Naive thymus-derived CD4-positive, alpha-beta T cell (primary cell): ENCODE measurements around the gene TRMT13. TPM values are rescaled to one million over a fixed set of nuclear protein-coding genes. Genes with fewer than 3 reads are reported as not detected.

Source experiments
- ATAC-seq: fragments of 150-1000 bp; cut with Tn5 transposase; 2 replicates; pipeline ENCODE4 v1.10.0; 2021; ENCODE audit warnings: mild to moderate bottlenecking, moderate library complexity
- CTCF ChIA-PET: fragments of 350-600 bp; sonication (Branson Sonifier 250); formaldehyde crosslinking; loops from one replicate; lab custom pipeline; 2021; ENCODE audit warnings: antibody characterized with exemption; lab: Charles Lee
- POLR2A ChIA-PET: fragments of 350-600 bp; sonication (Branson Sonifier 250); formaldehyde crosslinking; loops from one replicate; lab custom pipeline; 2021; ENCODE audit warnings: antibody characterized with exemption, inconsistent platforms; lab: Charles Lee
- DNase-seq, 9 donors: peaks; one replicate each; pipeline versions ENCODE4 v3.0.0 to v3.0.0-alpha.2; 2020 to 2022; ENCODE audit warnings: mixed read lengths in 1 of 9
- H3K27ac ChIP-seq: one replicate; pipeline ENCODE4 v1.7.0; 2013; ENCODE audit warnings: mild to moderate bottlenecking, low read depth, low read length, moderate library complexity
- H3K27me3 ChIP-seq, 2 donors: one replicate each; pipeline ENCODE4 v1.7.0; 2013; ENCODE audit warnings: low read length in 2 of 2, mild to moderate bottlenecking in 2 of 2, moderate library complexity in 2 of 2; ENCODE audit not compliant: control insufficient read depth in 2 of 2, insufficient read depth in 2 of 2
- H3K36me3 ChIP-seq, 3 experiments: 1 replicate in 2 of 3; 2 replicates in 1 of 3; pipeline ENCODE4 v1.7.0; 2013; ENCODE audit warnings: low read length in 3 of 3, mild to moderate bottlenecking in 3 of 3, moderate library complexity in 1 of 3; ENCODE audit not compliant: insufficient read depth in 3 of 3, control insufficient read depth in 2 of 3
- H3K4me1 ChIP-seq, 2 donors: one replicate each; pipeline ENCODE4 v1.7.0; 2013; ENCODE audit warnings: low read length in 2 of 2, mild to moderate bottlenecking in 2 of 2, moderate library complexity in 1 of 2; ENCODE audit not compliant: control insufficient read depth in 2 of 2, insufficient read depth in 2 of 2
- H3K4me3 ChIP-seq: 2 replicates; pipeline ENCODE4 v1.7.0; 2013; ENCODE audit warnings: mild to moderate bottlenecking, low read length
- H3K9me3 ChIP-seq, 3 experiments: 1 replicate in 2 of 3; 2 replicates in 1 of 3; pipeline ENCODE4 v1.7.0; 2013; ENCODE audit warnings: low read length in 3 of 3; ENCODE audit not compliant: control insufficient read depth in 2 of 3
- H3K27ac Mint-ChIP-seq, 9 donors: one replicate each; pipeline ENCODE4 v1.8.0; 2020 to 2022; ENCODE audit warnings: mixed read lengths in 9 of 9, mild to moderate bottlenecking in 8 of 9, moderate library complexity in 5 of 9, inconsistent platforms in 2 of 9
- H3K27me3 Mint-ChIP-seq, 5 donors: one replicate each; pipeline ENCODE4 v1.8.0; 2021 to 2022; ENCODE audit warnings: mixed read lengths in 5 of 5, mild to moderate bottlenecking in 1 of 5
- H3K36me3 Mint-ChIP-seq, 5 donors: one replicate each; pipeline ENCODE4 v1.8.0; 2020 to 2022; ENCODE audit warnings: mixed read lengths in 5 of 5, mild to moderate bottlenecking in 3 of 5, inconsistent platforms in 1 of 5
- H3K4me1 Mint-ChIP-seq, 7 donors: one replicate each; pipeline ENCODE4 v1.8.0; 2020 to 2022; ENCODE audit warnings: mixed read lengths in 7 of 7, mild to moderate bottlenecking in 3 of 7, inconsistent platforms in 1 of 7
- H3K4me3 Mint-ChIP-seq, 10 donors: one replicate each; pipeline ENCODE4 v1.8.0; 2020 to 2022; ENCODE audit warnings: mild to moderate bottlenecking in 10 of 10, mixed read lengths in 10 of 10, moderate library complexity in 6 of 10, inconsistent platforms in 2 of 10
- H3K9me3 Mint-ChIP-seq, 11 donors: one replicate each; pipeline ENCODE4 v1.8.0; 2020 to 2022; ENCODE audit warnings: mixed read lengths in 11 of 11, mild to moderate bottlenecking in 4 of 11, inconsistent platforms in 1 of 11, moderate library complexity in 1 of 11
- intact Hi-C, 2 donors: fragments of 100-400 bp; cut with micrococcal nuclease; formaldehyde crosslinking; loops; one replicate each; pipeline ENCODE4 v1.15.1; 2023
- polyA plus RNA-seq, 2 donors: library from polyadenylated mRNA; unstranded; fragments of 300-500 nt; fragmentation: Illumina TruSeq; gene quantifications; one replicate each; pipeline ENCODE4 v1.2.3, GENCODE V29; 2021
- total RNA-seq, 6 experiments: library from RNA in 5 of 6; stranded (reverse) in 5 of 6; gene quantifications; 1 replicate in 5 of 6; 2 replicates in 1 of 6; pipeline ENCODE4 v1.2.3 and lab custom pipeline; 2021 to 2026

The TRMT13 gene
- total and polyA plus RNA-seq, 7 experiments from 2014 or later, result 8.7 to 60.3 (median 18.0) TPM

DNA sequence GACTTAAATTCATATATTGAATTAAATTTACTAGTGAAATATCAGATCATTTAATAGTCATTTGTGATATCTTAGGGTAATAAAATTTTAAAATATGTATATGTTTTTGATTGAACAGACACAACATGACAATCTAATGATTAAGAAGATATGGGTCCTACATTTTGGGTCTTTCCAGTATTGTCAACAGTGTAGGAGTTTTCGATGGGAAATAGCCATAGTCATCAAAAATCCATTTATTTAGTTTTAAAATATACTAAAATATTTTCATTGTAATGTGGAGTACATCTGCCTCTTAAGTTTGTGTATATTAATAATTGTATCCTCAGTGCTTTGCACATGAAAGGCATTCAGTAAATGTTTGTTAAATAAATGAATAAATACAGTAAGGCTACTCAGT lies 14.0 kb downstream of the TRMT13 start:
- Histone ChIP-seq H3K27me3 (no peaks in the 10 kb centered on the region), H3K27ac (no peak overlapping the region), H3K4me3 (no peak overlapping the region), H3K36me3 (peaks cover 7 to 51% (median 24%) of the 10 kb centered on the region in 3 experiments), H3K4me1 (no peaks in the 10 kb centered on the region), H3K9me3 (no peaks in the 10 kb centered on the region)
- H3K27ac Mint-ChIP-seq, result peak overlapping the region in 2 of 9 donors; percentile 12 to 53
- intact Hi-C loops, result no loop called here
- CTCF ChIA-PET, result no interaction called here
- peaks cover 13 to 44% (median 36%) of the 10 kb centered on the region in 5 donors for H3K36me3 Mint-ChIP-seq
- no peak overlapping the region for H3K4me3 Mint-ChIP-seq
- ATAC-seq (no peak), DNase-seq (no peak)
- no peaks in the 10 kb centered on the region for H3K27me3 Mint-ChIP-seq
- POLR2A ChIA-PET, result no interaction called here
- H3K4me1 Mint-ChIP-seq, result peaks cover 0 to 12% (median 4%) of the 10 kb centered on the region in 7 donors
- peaks cover 0 to 3% (median 0%) of the 10 kb centered on the region in 11 donors for H3K9me3 Mint-ChIP-seq

DNA sequence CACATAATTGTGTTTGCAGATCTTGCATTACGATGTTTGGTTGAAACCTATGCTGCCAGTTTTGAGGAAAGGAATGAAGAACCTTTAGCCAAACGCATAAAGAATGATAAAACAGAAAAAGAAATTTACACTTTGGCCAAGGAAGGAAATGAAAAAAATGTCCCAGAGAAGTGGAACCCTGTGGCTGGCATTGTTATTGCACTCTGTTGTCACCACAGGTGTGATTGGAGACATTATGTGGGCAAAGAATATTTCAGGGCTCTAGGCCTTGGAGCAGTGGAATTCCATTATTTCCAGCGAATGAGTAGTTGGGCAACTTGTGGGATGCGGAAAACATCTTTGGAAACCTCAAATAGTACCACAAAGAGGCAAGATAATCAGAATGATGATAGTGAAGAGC lies 14.9 kb downstream of the TRMT13 start:
- H3K4me3 ChIP-seq, result no peak overlapping the region
- ATAC-seq, result no peak
- H3K27ac ChIP-seq, result no peak overlapping the region
- intact Hi-C loops, result no loop called here
- H3K36me3 Mint-ChIP-seq, result peaks cover 8 to 38% (median 29%) of the 10 kb centered on the region in 5 donors
- no peaks in the 10 kb centered on the region for H3K27me3 ChIP-seq
- peaks cover 4 to 10% (median 7%) of the 10 kb centered on the region in 7 donors for H3K4me1 Mint-ChIP-seq
- peak overlapping the region in 4 of 9 donors; percentile 32 to 58 (median 48) for H3K27ac Mint-ChIP-seq
- H3K36me3 ChIP-seq, result peaks cover 0 to 43% (median 17%) of the 10 kb centered on the region in 3 experiments
- peaks cover 0 to 3% (median 0%) of the 10 kb centered on the region in 11 donors for H3K9me3 Mint-ChIP-seq
- no peaks in the 10 kb centered on the region for H3K4me1 ChIP-seq
- no peak for DNase-seq
- H3K27me3 Mint-ChIP-seq, result no peaks in the 10 kb centered on the region
- no peaks in the 10 kb centered on the region for H3K9me3 ChIP-seq
- CTCF ChIA-PET, result no interaction called here
- no peak overlapping the region for H3K4me3 Mint-ChIP-seq
- POLR2A ChIA-PET, result no interaction called here

GRCh38 chr1:100151679-100152078 lies 18.7 kb downstream of the TRMT13 start:
- Mint-ChIP-seq H3K36me3 (peaks cover 8 to 16% (median 13%) of the 10 kb centered on the region in 5 donors), H3K4me1 (peaks cover 4 to 14% (median 7%) of the 10 kb centered on the region in 7 donors), H3K27me3 (no peaks in the 10 kb centered on the region), H3K4me3 (no peak overlapping the region), H3K9me3 (peaks cover 0 to 3% (median 0%) of the 10 kb centered on the region in 11 donors), H3K27ac (peak overlapping the region in 6 of 9 donors; percentile 10 to 63 (median 41))
- Histone ChIP-seq H3K4me3 (no peak overlapping the region), H3K4me1 (no peaks in the 10 kb centered on the region), H3K36me3 (peaks cover 0 to 10% (median 4%) of the 10 kb centered on the region in 3 experiments), H3K27me3 (no peaks in the 10 kb centered on the region), H3K9me3 (no peaks in the 10 kb centered on the region), H3K27ac (no peak overlapping the region)
- DNase-seq (no peak), ATAC-seq (no peak)
- POLR2A ChIA-PET, result no interaction called here
- intact Hi-C loops, result no loop called here
- CTCF ChIA-PET, result no interaction called here

DNA sequence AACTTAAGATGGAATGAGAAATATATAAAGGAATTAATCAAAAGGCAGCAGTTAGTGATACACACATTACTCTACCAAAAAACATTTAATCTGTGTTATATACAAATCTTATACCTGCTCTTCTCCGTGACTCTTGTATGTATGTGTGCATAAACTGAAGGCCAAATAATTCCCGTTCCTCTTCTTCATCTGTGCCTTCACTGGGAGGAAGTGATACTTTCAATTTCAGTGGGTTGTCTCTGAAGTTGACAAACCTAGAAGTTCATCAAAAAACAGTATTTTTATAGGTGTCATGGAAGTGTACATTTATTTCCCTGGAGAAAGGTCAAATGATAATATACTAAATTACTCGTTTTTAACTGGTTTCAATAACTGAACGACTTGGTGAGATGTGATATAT lies 19.3 kb downstream of the TRMT13 start:
- no peaks in the 10 kb centered on the region for H3K27me3 ChIP-seq
- Mint-ChIP-seq H3K4me3 (no peak overlapping the region), H3K27me3 (no peaks in the 10 kb centered on the region), H3K27ac (peak overlapping the region in 7 of 9 donors; percentile 10 to 63 (median 36)), H3K4me1 (peaks cover 4 to 14% (median 7%) of the 10 kb centered on the region in 7 donors), H3K9me3 (peaks cover 0 to 3% (median 0%) of the 10 kb centered on the region in 11 donors), H3K36me3 (peaks cover 8 to 14% (median 11%) of the 10 kb centered on the region in 5 donors)
- H3K27ac ChIP-seq, result no peak overlapping the region
- intact Hi-C loops, result no loop called here
- ChIA-PET POLR2A (no interaction called here), CTCF (interaction anchor here (1.0 kb wide), 1 partner anchor 67 kb away, joined by 3 read pairs; no protein-coding TSS in a partner anchor)
- H3K4me3 ChIP-seq, result no peak overlapping the region
- H3K36me3 ChIP-seq, result peaks cover 0 to 7% (median 4%) of the 10 kb centered on the region in 3 experiments
- H3K9me3 ChIP-seq, result no peaks in the 10 kb centered on the region
- H3K4me1 ChIP-seq, result no peaks in the 10 kb centered on the region
- no peak for DNase-seq
- ATAC-seq, result no peak

DNA sequence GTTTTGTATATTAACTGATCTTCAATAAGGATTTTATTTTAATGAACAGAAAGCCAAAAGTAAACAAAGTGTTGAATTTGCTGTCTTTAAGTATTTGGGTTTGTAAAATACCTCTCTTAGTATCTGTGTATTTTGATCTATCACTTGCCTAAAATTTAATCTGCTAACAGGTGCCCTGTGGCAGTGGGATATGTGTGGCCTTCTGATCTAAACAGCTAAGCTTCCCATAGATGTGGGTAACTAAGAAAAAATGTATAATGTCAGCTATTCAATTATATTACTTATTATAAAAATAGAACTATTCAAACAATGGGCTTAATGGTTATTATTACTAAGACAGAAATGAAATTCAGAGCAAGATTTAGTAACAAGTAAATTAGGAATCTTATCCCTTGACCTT lies 29.9 kb downstream of the TRMT13 start:
- ChIA-PET POLR2A (no interaction called here), CTCF (no interaction called here)
- H3K4me3 ChIP-seq, result no peak overlapping the region
- DNase-seq (no peak), ATAC-seq (no peak)
- no peaks in the 10 kb centered on the region for H3K9me3 ChIP-seq
- Mint-ChIP-seq H3K36me3 (peaks cover 0 to 6% (median 4%) of the 10 kb centered on the region in 5 donors), H3K9me3 (no peaks in the 10 kb centered on the region), H3K27me3 (no peaks in the 10 kb centered on the region), H3K4me3 (no peak overlapping the region), H3K27ac (no peak overlapping the region), H3K4me1 (no peaks in the 10 kb centered on the region)
- H3K27me3 ChIP-seq, result no peaks in the 10 kb centered on the region
- H3K36me3 ChIP-seq, result no peaks in the 10 kb centered on the region
- no peaks in the 10 kb centered on the region for H3K4me1 ChIP-seq
- H3K27ac ChIP-seq, result no peak overlapping the region
- intact Hi-C loops, result no loop called here

- no peak overlapping the region for H3K4me3 Mint-ChIP-seq
- DNase-seq (no peak), ATAC-seq (no peak)
- no peaks in the 10 kb centered on the region for H3K4me1 ChIP-seq
- no peaks in the 10 kb centered on the region for H3K36me3 ChIP-seq
- H3K4me3 ChIP-seq, result no peak overlapping the region
- ChIA-PET POLR2A (no interaction called here), CTCF (no interaction called here)
- no peaks in the 10 kb centered on the region for H3K27me3 Mint-ChIP-seq
- H3K27ac Mint-ChIP-seq, result no peak overlapping the region
- intact Hi-C loops, result no loop called here
- H3K27ac ChIP-seq, result no peak overlapping the region
- H3K4me1 Mint-ChIP-seq, result no peaks in the 10 kb centered on the region
- no peaks in the 10 kb centered on the region for H3K9me3 Mint-ChIP-seq
- peaks cover 0 to 6% (median 4%) of the 10 kb centered on the region in 5 donors for H3K36me3 Mint-ChIP-seq
- no peaks in the 10 kb centered on the region for H3K27me3 ChIP-seq
- no peaks in the 10 kb centered on the region for H3K9me3 ChIP-seq
Observed at GRCh38 chr1:100164216-100164615, 31.3 kb downstream of the TRMT13 start.

- H3K9me3 Mint-ChIP-seq, result no peaks in the 10 kb centered on the region
- POLR2A ChIA-PET, result no interaction called here
Observed at GRCh38 chr1:100164702-100165101, 31.7 kb downstream of the TRMT13 start.

More at GRCh38 chr1:100164702-100165101, 31.7 kb downstream of the TRMT13 start:
- Mint-ChIP-seq H3K27ac (no peak overlapping the region), H3K27me3 (peaks cover 0 to 1% (median 0%) of the 10 kb centered on the region in 5 donors), H3K36me3 (peaks cover 0 to 6% (median 4%) of the 10 kb centered on the region in 5 donors), H3K4me1 (no peaks in the 10 kb centered on the region), H3K4me3 (no peak overlapping the region)
- Histone ChIP-seq H3K4me1 (no peaks in the 10 kb centered on the region), H3K36me3 (no peaks in the 10 kb centered on the region), H3K4me3 (no peak overlapping the region), H3K27me3 (no peaks in the 10 kb centered on the region), H3K9me3 (no peaks in the 10 kb centered on the region), H3K27ac (no peak overlapping the region)
- CTCF ChIA-PET, result no interaction called here
- DNase-seq, result no peak
- intact Hi-C loops, result no loop called here
- ATAC-seq, result no peak
